SU-DHL-6 (cell line): ENCODE measurements around the gene FKBP11.
A peak's percentile ranks its signal among the peaks of the same experiment; 100 is the strongest.

Source experiments
- H2AFZ ChIP-seq: fragments of 200-600 bp; sonication (generic); 2 replicates; pipeline ENCODE4 v1.6.1; 2014; ENCODE audit warnings: low read depth, mild to moderate bottlenecking, moderate library complexity, mixed read lengths, antibody characterized with exemption, low read length; ENCODE audit not compliant: severe bottlenecking
- H3F3A ChIP-seq: fragments of 200-600 bp; shearing (Covaris generic); 2 replicates; pipeline ENCODE4 v1.6.0; 2016; ENCODE audit warnings: antibody characterized with exemption, mild to moderate bottlenecking; ENCODE audit not compliant: insufficient read depth
- H3K27ac ChIP-seq: fragments of 200-600 bp; sonication (generic); 2 replicates; pipeline ENCODE4 v1.5.1; 2016; ENCODE audit warnings: low read depth, mild to moderate bottlenecking, low read length, moderate library complexity, mixed read lengths
- H3K27me3 ChIP-seq: fragments of 200-600 bp; sonication (generic), shearing (Covaris generic); 2 replicates; pipeline ENCODE4 v1.6.0; 2014; ENCODE audit warnings: mild to moderate bottlenecking, low read length
- H3K36me3 ChIP-seq: fragments of 200-600 bp; sonication (generic); 2 replicates; pipeline ENCODE4 v1.6.1; 2014; ENCODE audit warnings: mild to moderate bottlenecking, low read length, mixed read lengths
- H3K4me2 ChIP-seq: fragments of 300-600, 200-600 bp; shearing (Covaris generic), sonication (generic); 2 replicates; pipeline ENCODE4 v1.6.0; 2014; ENCODE audit warnings: low read length, low read depth, mild to moderate bottlenecking; ENCODE audit not compliant: poor library complexity, severe bottlenecking
- H3K4me3 ChIP-seq: fragments of 200-600 bp; sonication (generic); 2 replicates; pipeline ENCODE4 v1.5.1; 2014; ENCODE audit warnings: antibody characterized with exemption, low read length, mild to moderate bottlenecking, mixed read lengths; ENCODE audit not compliant: insufficient read depth, poor library complexity, severe bottlenecking
- H3K79me2 ChIP-seq: fragments of 200-600 bp; sonication (generic); 2 replicates; pipeline ENCODE4 v1.6.1; 2014; ENCODE audit warnings: mild to moderate bottlenecking, low read length, moderate library complexity; ENCODE audit not compliant: insufficient read depth
- H3K9ac ChIP-seq: fragments of 200-600 bp; sonication (generic); 2 replicates; pipeline ENCODE4 v1.7.0; 2014; ENCODE audit warnings: mild to moderate bottlenecking, low read length
- H3K9me2 ChIP-seq: fragments of 200-600 bp; sonication (generic); replicated peaks from 2 replicates; pipeline ENCODE4 v1.6.1; 2014; ENCODE audit warnings: low read length; ENCODE audit not compliant: insufficient read depth
- H3K9me3 ChIP-seq: fragments of 200-600 bp; sonication (generic); 2 replicates; pipeline ENCODE4 v1.6.1; 2014; ENCODE audit warnings: low read length, mixed read lengths; ENCODE audit not compliant: insufficient read depth
- H4K20me1 ChIP-seq: fragments of 200-600 bp; sonication (generic); 2 replicates; pipeline ENCODE4 v1.6.1; 2014; ENCODE audit warnings: low read depth, mild to moderate bottlenecking, antibody characterized with exemption, low read length, moderate library complexity, mixed read lengths
- EZH2phosphoT487 ChIP-seq: fragments of 200-600 bp; sonication (generic), shearing (Covaris generic); conservative IDR thresholded peaks from 2 replicates; pipeline ENCODE4 v1.6.1; 2018; ENCODE audit warnings: mild to moderate bottlenecking, antibody characterized with exemption, low read length, moderate library complexity, mixed read lengths
- TF ChIP-seq, protein P1 (sequence below): fragments of 200-600 bp; sonication (generic); IDR thresholded peaks from one replicate; pipeline ENCODE4 v1.5.1; 2017; ENCODE audit warnings: antibody characterized with exemption, mild to moderate bottlenecking, low read length, moderate library complexity; ENCODE audit not compliant: insufficient read depth, poor library complexity, severe bottlenecking

Gene FKBP11

DNA sequence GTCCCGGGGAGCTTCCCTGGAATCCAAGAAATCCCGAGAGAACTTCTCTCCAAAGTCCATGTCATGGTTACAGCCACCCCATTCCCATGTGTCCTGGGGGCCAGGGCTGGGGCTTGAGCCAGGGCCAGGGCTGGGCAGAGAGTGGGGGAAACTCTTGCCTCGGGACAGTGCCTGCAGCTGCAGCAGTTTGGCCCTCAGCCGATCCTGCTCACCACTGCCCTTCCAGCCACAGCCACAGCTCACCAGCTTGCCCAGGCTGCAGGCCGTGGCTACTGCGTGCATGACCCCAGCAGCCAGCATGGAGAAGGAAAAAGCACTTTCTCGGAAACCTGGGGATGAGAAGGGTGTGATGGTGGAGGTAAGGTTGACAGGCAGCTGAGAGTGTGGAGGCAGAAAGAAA is 42.7 kb upstream of the FKBP11 start:
- H3K27ac ChIP-seq, result no peak overlapping the region
- no peak overlapping the region for H3K4me2 ChIP-seq

DNA sequence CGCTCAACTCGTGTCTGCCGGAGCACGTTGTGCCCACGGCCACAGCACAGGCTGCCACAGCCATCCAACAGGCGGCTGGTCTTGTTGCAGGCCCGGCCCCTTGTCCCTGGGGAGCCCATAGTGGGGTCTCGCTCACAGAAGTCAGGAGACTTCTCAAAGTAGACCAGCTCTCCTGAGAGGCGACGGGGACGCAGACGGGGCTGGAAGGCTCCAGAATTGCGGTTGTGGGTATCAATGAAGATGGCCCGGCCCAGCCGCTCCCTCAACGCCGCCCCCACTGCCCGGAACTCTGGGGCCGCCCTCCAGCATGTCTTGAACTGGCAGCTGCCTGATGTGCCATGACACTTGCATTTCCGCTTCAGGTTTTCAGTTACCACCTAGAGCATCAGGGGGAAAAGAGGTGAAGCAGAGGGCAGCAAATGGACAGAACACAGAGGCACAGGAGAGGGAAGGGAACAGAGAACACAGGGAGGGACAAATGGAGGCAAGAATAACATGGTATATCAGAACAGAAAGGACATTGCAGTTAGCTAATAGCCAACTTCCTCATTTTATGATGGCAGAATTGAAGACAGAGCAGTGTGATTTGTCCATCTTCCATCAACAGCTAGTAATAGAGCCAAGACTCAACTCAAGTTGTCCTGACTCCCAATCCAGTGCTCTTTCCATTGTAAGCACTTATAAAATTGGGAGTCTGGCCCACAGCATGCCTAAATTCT is 41.0 kb upstream of the FKBP11 start:
- H3K27ac ChIP-seq, result no peak overlapping the region
- H3K27me3 ChIP-seq, result no peaks in the 10 kb centered on the region
- no peaks in the 10 kb centered on the region for H3F3A ChIP-seq
- no peaks in the 10 kb centered on the region for H3K9me2 ChIP-seq
- H3K9ac ChIP-seq, result no peak overlapping the region
- H3K79me2 ChIP-seq, result no peaks in the 10 kb centered on the region
- no peaks in the 10 kb centered on the region for H3K36me3 ChIP-seq
- H3K4me2 ChIP-seq, result peak overlapping the region; percentile 44
- no peaks in the 10 kb centered on the region for H4K20me1 ChIP-seq
- TF ChIP-seq, protein P1, sequence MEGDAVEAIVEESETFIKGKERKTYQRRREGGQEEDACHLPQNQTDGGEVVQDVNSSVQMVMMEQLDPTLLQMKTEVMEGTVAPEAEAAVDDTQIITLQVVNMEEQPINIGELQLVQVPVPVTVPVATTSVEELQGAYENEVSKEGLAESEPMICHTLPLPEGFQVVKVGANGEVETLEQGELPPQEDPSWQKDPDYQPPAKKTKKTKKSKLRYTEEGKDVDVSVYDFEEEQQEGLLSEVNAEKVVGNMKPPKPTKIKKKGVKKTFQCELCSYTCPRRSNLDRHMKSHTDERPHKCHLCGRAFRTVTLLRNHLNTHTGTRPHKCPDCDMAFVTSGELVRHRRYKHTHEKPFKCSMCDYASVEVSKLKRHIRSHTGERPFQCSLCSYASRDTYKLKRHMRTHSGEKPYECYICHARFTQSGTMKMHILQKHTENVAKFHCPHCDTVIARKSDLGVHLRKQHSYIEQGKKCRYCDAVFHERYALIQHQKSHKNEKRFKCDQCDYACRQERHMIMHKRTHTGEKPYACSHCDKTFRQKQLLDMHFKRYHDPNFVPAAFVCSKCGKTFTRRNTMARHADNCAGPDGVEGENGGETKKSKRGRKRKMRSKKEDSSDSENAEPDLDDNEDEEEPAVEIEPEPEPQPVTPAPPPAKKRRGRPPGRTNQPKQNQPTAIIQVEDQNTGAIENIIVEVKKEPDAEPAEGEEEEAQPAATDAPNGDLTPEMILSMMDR, result no peak
- no peak for TF ChIP-seq EZH2phosphoT487
- peak overlapping the region; percentile 92 for H2AFZ ChIP-seq
- no peaks in the 10 kb centered on the region for H3K9me3 ChIP-seq
- no peak overlapping the region for H3K4me3 ChIP-seq

More for the DNA sequence above, 42.7 kb upstream of the FKBP11 start:
- no peaks in the 10 kb centered on the region for H3K9me3 ChIP-seq
- no peaks in the 10 kb centered on the region for H3K27me3 ChIP-seq
- TF ChIP-seq, protein P1, result no peak
- no peak for TF ChIP-seq EZH2phosphoT487
- H2AFZ ChIP-seq, result no peak overlapping the region
- no peaks in the 10 kb centered on the region for H3K36me3 ChIP-seq
- no peaks in the 10 kb centered on the region for H3K79me2 ChIP-seq
- H3F3A ChIP-seq, result no peaks in the 10 kb centered on the region
- H3K4me3 ChIP-seq, result no peak overlapping the region
- H3K9me2 ChIP-seq, result no peaks in the 10 kb centered on the region
- H4K20me1 ChIP-seq, result no peaks in the 10 kb centered on the region
- no peak overlapping the region for H3K9ac ChIP-seq

DNA sequence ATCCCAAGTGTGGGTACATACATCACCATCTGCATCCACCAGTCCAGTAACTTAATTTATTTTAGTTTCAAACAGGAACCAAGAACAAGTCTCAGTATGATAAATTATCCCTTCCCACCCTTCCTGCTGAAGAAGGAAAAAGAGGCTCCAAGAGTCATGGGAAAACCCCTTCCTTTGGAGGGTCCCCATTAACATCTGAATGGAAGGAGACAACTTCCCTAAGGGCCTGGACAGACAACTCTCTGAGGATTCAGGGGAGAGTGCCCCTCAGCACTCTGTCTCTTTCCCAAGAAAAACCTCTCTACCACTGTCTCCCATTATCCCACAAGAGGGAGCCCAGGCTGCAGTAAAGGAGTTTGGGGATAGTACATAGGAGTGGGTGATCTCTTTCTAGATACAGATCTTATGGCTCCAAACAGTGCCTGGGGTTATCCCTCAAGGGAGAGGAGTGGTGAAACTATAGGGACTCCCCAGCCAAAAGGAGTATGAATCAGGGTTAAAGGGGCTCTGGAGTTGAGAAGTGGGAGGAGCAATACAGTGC is 40.1 kb upstream of the FKBP11 start:
- Histone ChIP-seq H3K9me3 (no peaks in the 10 kb centered on the region), H2AFZ (no peak overlapping the region), H3K4me3 (no peak overlapping the region), H3K27ac (no peak overlapping the region), H4K20me1 (no peaks in the 10 kb centered on the region), H3K27me3 (no peaks in the 10 kb centered on the region), H3K36me3 (no peaks in the 10 kb centered on the region), H3F3A (no peaks in the 10 kb centered on the region), H3K9ac (no peak overlapping the region), H3K4me2 (no peak overlapping the region), H3K79me2 (no peaks in the 10 kb centered on the region), H3K9me2 (no peaks in the 10 kb centered on the region)
- TF ChIP-seq, protein P1, result no peak
- no peak for TF ChIP-seq EZH2phosphoT487
